Stomach (tissue), 19 donors: ENCODE data around the gene ARFGAP3. TPM values are rescaled to one million over a fixed set of nuclear protein-coding genes. Genes with fewer than 3 reads are reported as not detected.

Experiments
- DNase-seq, 2 donors: peaks; one replicate each; pipeline versions ENCODE4 v3.0.0 to v3.0.0-alpha.2; 2013 to 2019
- H3K27ac ChIP-seq, 5 donors: fragments of 200-600 bp in 4 of 5; sonication (generic) in 4 of 5; one replicate each; pipeline ENCODE4 v1.5.1; 2013 to 2019; ENCODE audit warnings: mild to moderate bottlenecking in 1 of 5, moderate library complexity in 1 of 5
- H3K27me3 ChIP-seq, 3 donors: fragments of 200-600 bp; sonication (generic); one replicate each; pipeline ENCODE4 v1.5.1; 2017 to 2019; ENCODE audit warnings: mixed run types in 1 of 3
- H3K36me3 ChIP-seq, 4 donors: fragments of 200-600 bp; sonication (generic); 1 replicate in 3 of 4; 2 replicates in 1 of 4; pipeline ENCODE4 v1.5.1; 2016 to 2019
- H3K4me1 ChIP-seq, 4 donors: fragments of 200-600 bp; sonication (generic); one replicate each; pipeline ENCODE4 v1.5.1; 2016 to 2019
- H3K4me3 ChIP-seq, 4 donors: fragments of 200-600 bp; sonication (generic) in 3 of 4; one replicate each; pipeline ENCODE4 v1.5.1; 2016 to 2019; ENCODE audit warnings: mild to moderate bottlenecking in 1 of 4
- H3K9me3 ChIP-seq, 4 donors: fragments of 200-600 bp; sonication (generic); one replicate each; pipeline ENCODE4 v1.5.1; 2016 to 2019
- CTCF ChIP-seq, 7 experiments: fragments of 450-650 bp in 4 of 7; fragments of 200-600 bp in 3 of 7; sonication (generic) in 3 of 7; IDR thresholded peaks; one replicate each; pipeline ENCODE4 v1.5.1; 2016 to 2019; ENCODE audit warnings: antibody characterized with exemption in 7 of 7, control low read depth in 2 of 7, mild to moderate bottlenecking in 1 of 7
- EP300 ChIP-seq: sonication (generic); formaldehyde crosslinking; IDR thresholded peaks from one replicate; pipeline ENCODE4 v1.6.1; 2017; ENCODE audit warnings: antibody characterized with exemption
- POLR2A ChIP-seq, 4 donors: fragments of 450-650 bp; IDR thresholded peaks; one replicate each; pipeline ENCODE4 v1.6.1; 2016; ENCODE audit warnings: antibody characterized with exemption in 4 of 4, control low read depth in 2 of 4, mild to moderate bottlenecking in 1 of 4, moderate library complexity in 1 of 4
- POLR2AphosphoS5 ChIP-seq, 3 donors: sonication (generic); formaldehyde crosslinking; IDR thresholded peaks; one replicate each; pipeline ENCODE4 v1.6.1; 2016; ENCODE audit warnings: antibody characterized with exemption in 3 of 3
- WGBS, 5 donors: extraction: QIAGEN DNeasy Blood & Tissue Kit in 3 of 5; methylation state at CpG; one replicate each; pipeline versions ENCODE4 v1.1.5 to v1.1.7; 2013 to 2018; 5-methylcytosine and 5-hydroxymethylcytosine counted together
- intact Hi-C: fragments of 100-400 bp; cut with DNase I; formaldehyde crosslinking; loops from one replicate; pipeline ENCODE4 v1.15.1; 2023; ENCODE audit warnings: low total_unique reads
- long read RNA-seq, 10 donors: transcript quantifications; one replicate each; lab custom pipeline, GENCODE V29; 2026
- polyA plus RNA-seq, 3 donors: library from polyadenylated mRNA; stranded (reverse); fragments of 200-250 nt; gene quantifications; one replicate each; pipeline ENCODE4 v1.2.3, GENCODE V29; 2013
- total RNA-seq, 5 donors: library from RNA; depleted of rRNA; stranded (reverse); fragments of >200 nt; gene quantifications; one replicate each; pipeline versions ENCODE4 v1.1.0 to v1.2.3, GENCODE V29; 2014 to 2016
- donor health status: healthy with polysubstance abuse.
- donor health status: Bipolar disorder and iron deficiency.
- donor health status: healthy.

Gene ARFGAP3
- total RNA-seq, result 10 to 100 TPM in 4 of 5 donors, 1 to 10 TPM in 1; 4.6 to 77.5 (median 40.6) TPM
- 10 to 100 TPM; 23.2 to 51.9 (median 39.2) TPM for polyA plus RNA-seq
- long read RNA-seq, donor 1, partial matches to known transcripts, result 0 of 2 reads
- long read RNA-seq, donor 1, other reads (novel, unspliced or antisense), result 0 of 2 reads
- long read RNA-seq, donor 2, partial matches to known transcripts, result 11 of 15 reads
- long read RNA-seq, donor 2, other reads (novel, unspliced or antisense), result 0 of 15 reads
- long read RNA-seq, donor 3, partial matches to known transcripts, result 8 of 11 reads
- long read RNA-seq, donor 3, other reads (novel, unspliced or antisense), result 0 of 11 reads
- long read RNA-seq, donor 4, result 0 reads
- long read RNA-seq, donor 5, transcript ARFGAP3-201 (16 exons, 2,857 nt), result major isoform, 7 of 28 reads
- long read RNA-seq, donor 5, partial matches to known transcripts, result 21 of 28 reads
- long read RNA-seq, donor 5, other reads (novel, unspliced or antisense), result 0 of 28 reads
- long read RNA-seq, donor 6, transcript ARFGAP3-201 (16 exons, 2,857 nt), result major isoform, 12 of 34 reads
- long read RNA-seq, donor 6, partial matches to known transcripts, result 22 of 34 reads
- long read RNA-seq, donor 6, other reads (novel, unspliced or antisense), result 0 of 34 reads
- long read RNA-seq, donor 7, transcript ARFGAP3-201 (16 exons, 2,857 nt), result major isoform, 12 of 19 reads
- long read RNA-seq, donor 7, partial matches to known transcripts, result 7 of 19 reads
- long read RNA-seq, donor 7, other reads (novel, unspliced or antisense), result 0 of 19 reads
- long read RNA-seq, donor 8, transcript ARFGAP3-201 (16 exons, 2,857 nt), result major isoform, 11 of 24 reads
- long read RNA-seq, donor 8, partial matches to known transcripts, result 13 of 24 reads
- long read RNA-seq, donor 8, other reads (novel, unspliced or antisense), result 0 of 24 reads
- long read RNA-seq, donor 9, transcript ARFGAP3-201 (16 exons, 2,857 nt), result major isoform, 7 of 18 reads
- long read RNA-seq, donor 9, partial matches to known transcripts, result 11 of 18 reads
- long read RNA-seq, donor 9, other reads (novel, unspliced or antisense), result 0 of 18 reads
- long read RNA-seq, donor 10, partial matches to known transcripts, result 0 of 2 reads
- long read RNA-seq, donor 10, other reads (novel, unspliced or antisense), result 0 of 2 reads

GRCh38 chr22:42856865-42857704, at the start of gene ARFGAP3:
TSS of gene ARFGAP3 (minus strand) at chr22:42857273. CDS start at chr22:42857182, 91 bp downstream.
- 6 to 31% (median 12%) methylated on average over 22 to 111 of the region's 111 CpGs for WGBS, 5 donors
- H3K36me3 ChIP-seq, result no peaks in the 10 kb centered on the region
- H3K9me3 ChIP-seq, result no peaks in the 10 kb centered on the region
- H3K27me3 ChIP-seq, result no peaks in the 10 kb centered on the region
- peaks cover 19 to 44% (median 35%) of the 10 kb centered on the region in 4 donors for H3K4me1 ChIP-seq
- peak; percentile 96 to 99 for DNase-seq
- intact Hi-C loops, result no loop called here
- TF ChIP-seq POLR2AphosphoS5 (IDR thresholded peaks at IDR 0.05) (peak; percentile 72 to 97 (median 95)), EP300 (no peak), POLR2A (IDR thresholded peaks at IDR 0.05) (peak in 2 of 4 donors; percentile 49 to 64)
- peak within 1 kb of the TSS; percentile 60 to 88 (median 78) for H3K4me3 ChIP-seq
- H3K27ac ChIP-seq, result peak within 1 kb of the TSS; percentile 94 to 100 (median 98)

GRCh38 chr22:42905702-42906183, 48.7 kb upstream of the ARFGAP3 start:
- DNase-seq, result peak; percentile 65 to 87
- intact Hi-C loops, result no loop called here

GRCh38 chr22:42905217-42905616, 48.1 kb upstream of the ARFGAP3 start:
- Histone ChIP-seq H3K27me3 (no peaks in the 10 kb centered on the region), H3K27ac (peak overlapping the region; percentile 33 to 73 (median 69)), H3K4me1 (peaks cover 35 to 84% (median 65%) of the 10 kb centered on the region in 4 donors), H3K9me3 (no peaks in the 10 kb centered on the region), H3K4me3 (no peak overlapping the region), H3K36me3 (peaks cover 3 to 49% (median 24%) of the 10 kb centered on the region in 4 donors)
- 55 to 69% (median 59%) methylated on average over 10 to 13 of the region's 13 CpGs for WGBS, 5 donors
- intact Hi-C loops, result no loop called here
- no peak for TF ChIP-seq EP300
- TF ChIP-seq POLR2AphosphoS5 (IDR thresholded peaks at IDR 0.05), result no peak
- TF ChIP-seq CTCF (IDR thresholded peaks at IDR 0.05), result no peak
- TF ChIP-seq POLR2A (IDR thresholded peaks at IDR 0.05), result no peak
- peak in 1 of 2 donors; percentile 51 for DNase-seq

More at GRCh38 chr22:42905702-42906183, 48.7 kb upstream of the ARFGAP3 start:
- Histone ChIP-seq H3K4me3 (no peak overlapping the region), H3K27ac (peak overlapping the region; percentile 33 to 73 (median 69)), H3K4me1 (peaks cover 35 to 89% (median 65%) of the 10 kb centered on the region in 4 donors), H3K27me3 (no peaks in the 10 kb centered on the region), H3K36me3 (peaks cover 4 to 49% (median 29%) of the 10 kb centered on the region in 4 donors), H3K9me3 (no peaks in the 10 kb centered on the region)
- TF ChIP-seq CTCF (IDR thresholded peaks at IDR 0.05), result no peak
- TF ChIP-seq POLR2AphosphoS5 (IDR thresholded peaks at IDR 0.05), result peak in 1 of 3 donors; percentile 10
- WGBS, 5 donors, result 26 to 47% (median 34%) methylated on average over 4 to 5 of the region's 5 CpGs

GRCh38 chr22:42904050-42904449, 47.0 kb upstream of the ARFGAP3 start:
- no peaks in the 10 kb centered on the region for H3K9me3 ChIP-seq
- no peak for DNase-seq
- H3K36me3 ChIP-seq, result peaks cover 0 to 39% (median 13%) of the 10 kb centered on the region in 4 donors
- 83 to 92% (median 90%) methylated on average over 12 of the region's 12 CpGs for whole genome bisulfite sequencing, 5 donors
- H3K27me3 ChIP-seq, result no peaks in the 10 kb centered on the region
- H3K4me3 ChIP-seq, result no peak overlapping the region
- intact Hi-C loops, result no loop called here
- peaks cover 35 to 81% (median 59%) of the 10 kb centered on the region in 4 donors for H3K4me1 ChIP-seq
- TF ChIP-seq EP300 (no peak), POLR2A (IDR thresholded peaks at IDR 0.05) (no peak), CTCF (IDR thresholded peaks at IDR 0.05) (no peak), POLR2AphosphoS5 (IDR thresholded peaks at IDR 0.05) (no peak)
- peak overlapping the region in 1 of 5 donors; percentile 73 for H3K27ac ChIP-seq
